Measurements from ENCODE around the gene CLIC6.
"Not testable (repeated sequence)": the region's sequence is repeated elsewhere in the genome, so short reads cannot be mapped to it uniquely, and the experiment has no call there.

The CLIC6 gene

DNA sequence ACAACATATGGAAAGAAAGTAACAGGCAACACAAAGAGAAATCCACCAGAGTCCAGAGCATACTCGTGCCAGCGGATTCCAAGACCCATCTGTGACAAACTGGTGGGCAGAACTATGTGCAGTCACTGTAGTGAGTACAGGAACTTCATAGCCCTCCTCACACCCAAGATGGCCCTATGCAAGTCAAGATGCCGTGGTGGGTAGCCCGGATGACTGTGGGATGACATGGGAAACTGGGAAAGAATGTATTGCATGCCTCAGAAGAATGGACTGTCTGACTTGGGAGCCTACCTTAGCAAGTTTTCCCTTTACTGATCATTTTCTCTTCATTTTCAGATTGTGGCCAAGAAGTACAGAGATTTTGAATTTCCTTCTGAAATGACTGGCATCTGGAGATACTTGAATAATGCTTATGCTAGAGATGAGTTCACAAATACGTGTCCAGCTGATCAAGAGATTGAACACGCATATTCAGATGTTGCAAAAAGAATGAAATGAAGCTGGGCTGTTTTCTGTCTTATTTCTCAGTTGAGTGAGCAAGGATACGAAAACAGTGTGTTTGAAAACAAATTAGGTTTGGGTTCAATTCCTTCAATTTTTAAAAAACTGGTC lies 47.3 kb downstream of the CLIC6 start:
- TF ChIP-seq Cebpa-rat (IDR thresholded peaks at IDR 0.05) = no peak
- Histone ChIP-seq H3K27me3 (no peaks in the 10 kb centered on the region), H3K4me3 (no peak overlapping the region), H3K4me2 (no peak overlapping the region), H3K4me1 (no peaks in the 10 kb centered on the region), H4K20me1 (no peaks in the 10 kb centered on the region), H3K27ac (no peak overlapping the region), H3K9me3 (no peaks in the 10 kb centered on the region), H3K9ac (no peak overlapping the region), H3K36me3 (no peaks in the 10 kb centered on the region)

DNA sequence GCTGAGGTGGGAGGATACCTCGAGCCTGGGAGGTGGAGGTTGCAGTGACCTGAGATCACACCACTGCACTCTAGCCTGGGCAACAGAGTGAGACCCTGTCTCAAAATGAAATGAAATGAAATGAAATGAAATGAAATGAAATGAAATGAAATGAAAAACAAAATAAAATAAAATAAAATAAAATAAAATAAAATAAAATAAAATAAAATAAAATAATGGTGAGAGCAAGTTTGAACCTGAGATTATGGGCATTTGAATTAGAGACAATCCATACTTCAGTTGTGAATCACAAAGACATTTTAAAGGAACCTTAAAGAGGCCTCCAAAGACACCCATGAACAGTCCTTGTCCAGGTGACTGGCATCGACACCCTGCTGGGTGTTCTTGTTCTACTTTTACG lies 49.7 kb downstream of the CLIC6 start:
- H3K27ac ChIP-seq, H4K20me1 ChIP-seq, H3K4me2 ChIP-seq, H3K36me3 ChIP-seq, H3K9ac ChIP-seq, H3K4me1 ChIP-seq, H3K9me3 ChIP-seq, H3K4me3 ChIP-seq, H3K27me3 ChIP-seq: not testable (repeated sequence)

DNA sequence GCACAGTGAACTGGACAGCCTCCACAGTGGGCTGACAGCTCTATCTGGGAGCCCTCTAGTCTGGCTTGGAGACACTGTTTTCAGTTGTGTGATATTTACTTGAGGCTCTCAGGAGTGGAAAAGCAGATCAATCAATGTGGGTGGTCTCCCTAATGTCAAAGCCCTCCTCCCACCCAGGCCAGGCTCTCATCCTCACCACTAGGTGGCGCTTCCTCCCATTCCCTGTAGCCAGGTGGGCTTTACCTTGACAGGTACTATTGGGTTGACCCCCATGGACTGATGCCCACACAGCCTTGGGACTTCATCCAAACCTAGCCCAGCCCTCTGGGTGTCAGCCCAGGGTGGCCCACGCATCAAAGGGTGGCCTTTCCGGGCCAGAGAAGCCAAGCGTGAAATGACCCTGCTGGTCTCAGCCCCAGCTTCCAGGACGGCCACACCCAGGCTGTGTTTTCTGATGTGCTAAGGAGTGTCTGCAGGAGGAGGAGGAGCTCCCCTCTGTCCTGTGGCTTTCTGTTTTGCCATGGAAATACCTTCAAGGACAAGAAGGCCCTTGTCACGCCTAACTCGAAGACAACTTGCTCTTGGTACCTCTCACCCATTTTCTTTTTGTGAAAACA lies 54.0 kb downstream of the CLIC6 start:
- H3K4me2 ChIP-seq = no peak overlapping the region
- H3K27ac ChIP-seq = no peak overlapping the region
- TF ChIP-seq Cebpa-rat (IDR thresholded peaks at IDR 0.05) = no peak
- no peak overlapping the region for H3K9ac ChIP-seq
- no peak overlapping the region for H3K4me3 ChIP-seq
- H3K4me1 ChIP-seq = no peaks in the 10 kb centered on the region
- H4K20me1 ChIP-seq = no peaks in the 10 kb centered on the region
- H3K36me3 ChIP-seq = no peaks in the 10 kb centered on the region
- no peaks in the 10 kb centered on the region for H3K9me3 ChIP-seq
- no peaks in the 10 kb centered on the region for H3K27me3 ChIP-seq

DNA sequence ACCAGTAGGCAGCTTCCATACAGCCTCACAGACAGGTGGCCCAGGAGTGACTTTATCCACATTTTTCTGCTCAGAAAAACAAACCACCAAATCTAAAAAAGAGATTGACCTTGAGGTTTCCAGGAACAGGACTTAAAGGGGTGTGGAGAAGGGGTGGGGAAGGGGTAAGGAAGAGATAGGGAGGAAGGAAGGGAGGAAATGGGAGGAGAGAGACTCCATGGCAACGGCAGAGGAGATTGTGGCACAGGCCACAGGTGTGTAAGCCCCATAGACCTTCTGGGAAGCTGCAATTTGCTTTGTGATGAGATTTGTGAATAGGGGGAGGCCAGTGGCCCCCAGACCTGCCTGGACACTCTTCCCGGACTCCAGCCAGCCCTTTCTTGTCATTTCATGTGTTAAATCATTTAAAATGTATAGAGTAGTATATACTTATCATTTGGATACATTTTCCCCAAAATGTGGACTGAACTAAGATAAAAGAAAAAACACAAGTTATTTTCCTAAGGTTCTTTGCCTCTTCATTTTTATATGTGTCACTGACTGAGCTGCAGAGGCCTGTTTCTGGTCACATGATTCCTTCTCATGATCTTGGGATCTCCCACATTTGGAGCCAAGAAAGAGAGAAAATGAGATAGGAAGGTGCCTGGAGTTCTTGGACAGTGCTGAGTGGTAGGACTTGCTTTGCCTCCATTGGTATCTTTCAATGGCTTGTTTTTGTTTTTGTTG lies 55.5 kb downstream of the CLIC6 start:
- Histone ChIP-seq H3K27ac (no peak overlapping the region), H4K20me1 (no peaks in the 10 kb centered on the region), H3K9me3 (no peaks in the 10 kb centered on the region), H3K9ac (no peak overlapping the region), H3K4me2 (no peak overlapping the region), H3K4me1 (no peaks in the 10 kb centered on the region), H3K27me3 (no peaks in the 10 kb centered on the region), H3K36me3 (no peaks in the 10 kb centered on the region), H3K4me3 (no peak overlapping the region)
- no peak for TF ChIP-seq Cebpa-rat (IDR thresholded peaks at IDR 0.05)

DNA sequence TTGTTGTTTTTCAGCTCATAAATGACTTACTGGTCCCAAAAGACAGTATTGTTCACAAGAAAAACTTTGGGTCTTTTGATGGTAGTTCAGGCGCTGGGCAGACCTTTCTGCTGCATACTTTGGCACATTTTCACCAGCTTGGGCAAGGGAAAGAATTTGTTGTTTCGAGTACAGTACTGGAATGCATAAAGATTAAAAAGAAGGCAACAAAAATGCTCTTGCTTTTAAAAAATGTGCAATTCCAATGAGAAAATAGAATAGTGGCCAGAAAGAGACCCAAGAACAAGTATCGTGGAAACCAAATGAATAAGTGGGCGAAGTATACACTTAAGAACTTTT lies 56.0 kb downstream of the CLIC6 start:
- H3K9me3 ChIP-seq = no peaks in the 10 kb centered on the region
- no peaks in the 10 kb centered on the region for H3K27me3 ChIP-seq
- no peak overlapping the region for H3K27ac ChIP-seq
- TF ChIP-seq Cebpa-rat (IDR thresholded peaks at IDR 0.05) = no peak
- H4K20me1 ChIP-seq = no peaks in the 10 kb centered on the region
- H3K4me2 ChIP-seq = no peak overlapping the region
- no peaks in the 10 kb centered on the region for H3K36me3 ChIP-seq
- no peak overlapping the region for H3K4me3 ChIP-seq
- no peaks in the 10 kb centered on the region for H3K4me1 ChIP-seq
- H3K9ac ChIP-seq = no peak overlapping the region

DNA sequence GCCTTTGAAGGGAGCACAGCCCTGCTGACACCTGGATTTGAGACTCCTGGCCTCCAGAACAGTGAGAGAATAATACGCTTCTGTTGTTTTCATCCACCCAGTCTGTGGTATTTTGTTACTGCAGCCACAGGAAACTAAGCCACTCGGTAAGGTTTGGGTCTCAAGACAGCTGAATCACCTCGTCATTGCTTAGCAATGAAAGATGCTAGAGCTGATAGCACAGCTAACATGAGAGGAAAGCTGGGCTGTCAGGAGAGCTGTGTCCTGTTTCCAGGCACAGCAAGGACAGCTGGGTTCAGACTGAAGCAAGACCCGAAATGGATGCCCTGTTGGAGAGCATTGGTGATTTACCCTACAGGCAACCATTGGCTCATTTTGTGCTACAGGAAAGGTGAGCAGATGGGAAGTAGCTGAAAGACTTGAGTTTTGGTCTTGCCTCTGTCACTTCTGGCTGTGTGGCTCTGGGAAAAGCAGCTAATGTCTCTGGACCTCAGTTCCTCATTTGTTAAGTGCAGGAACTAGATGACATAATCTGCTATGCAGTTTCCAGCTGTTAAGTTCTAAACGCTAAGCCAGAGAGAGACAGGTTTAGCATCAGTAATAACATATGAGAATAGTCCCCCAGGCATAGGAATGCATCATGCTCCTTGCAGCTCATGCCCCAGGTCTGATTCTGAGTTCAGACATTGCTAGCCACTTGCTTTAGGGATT lies 58.0 kb downstream of the CLIC6 start:
- Histone ChIP-seq H3K4me2 (no peak overlapping the region), H3K27ac (no peak overlapping the region), H3K9ac (no peak overlapping the region), H3K36me3 (no peaks in the 10 kb centered on the region), H3K9me3 (no peaks in the 10 kb centered on the region), H3K27me3 (no peaks in the 10 kb centered on the region), H3K4me1 (no peaks in the 10 kb centered on the region), H4K20me1 (no peaks in the 10 kb centered on the region), H3K4me3 (no peak overlapping the region)
- no peak for TF ChIP-seq Cebpa-rat (IDR thresholded peaks at IDR 0.05)

DNA sequence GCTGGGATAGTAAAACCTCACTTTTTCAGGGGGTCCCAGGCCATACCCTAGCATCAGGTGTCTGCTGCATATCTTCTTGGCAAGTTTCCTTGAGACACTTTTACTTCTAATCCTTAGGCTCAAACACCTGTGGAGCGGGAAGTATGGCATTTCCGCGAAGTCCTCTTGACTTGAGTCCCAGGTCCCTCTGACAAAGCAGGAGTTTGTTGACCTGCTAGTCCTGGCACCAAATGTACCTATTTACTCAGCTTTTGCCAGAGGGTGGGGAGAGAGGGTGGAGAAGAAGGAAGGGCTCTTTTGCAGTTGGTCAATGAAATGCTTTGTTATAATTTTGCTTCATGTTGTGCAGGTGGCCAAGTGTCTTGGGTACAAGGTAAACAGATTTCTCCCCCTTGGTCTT lies 59.7 kb downstream of the CLIC6 start:
- no peak overlapping the region for H3K4me2 ChIP-seq
- no peaks in the 10 kb centered on the region for H3K9me3 ChIP-seq
- H3K27ac ChIP-seq = no peak overlapping the region
- H3K9ac ChIP-seq = no peak overlapping the region
- TF ChIP-seq Cebpa-rat (IDR thresholded peaks at IDR 0.05) = no peak
- no peak overlapping the region for H3K4me3 ChIP-seq
- no peaks in the 10 kb centered on the region for H4K20me1 ChIP-seq
- H3K27me3 ChIP-seq = no peaks in the 10 kb centered on the region
- no peaks in the 10 kb centered on the region for H3K36me3 ChIP-seq
- H3K4me1 ChIP-seq = no peaks in the 10 kb centered on the region

DNA sequence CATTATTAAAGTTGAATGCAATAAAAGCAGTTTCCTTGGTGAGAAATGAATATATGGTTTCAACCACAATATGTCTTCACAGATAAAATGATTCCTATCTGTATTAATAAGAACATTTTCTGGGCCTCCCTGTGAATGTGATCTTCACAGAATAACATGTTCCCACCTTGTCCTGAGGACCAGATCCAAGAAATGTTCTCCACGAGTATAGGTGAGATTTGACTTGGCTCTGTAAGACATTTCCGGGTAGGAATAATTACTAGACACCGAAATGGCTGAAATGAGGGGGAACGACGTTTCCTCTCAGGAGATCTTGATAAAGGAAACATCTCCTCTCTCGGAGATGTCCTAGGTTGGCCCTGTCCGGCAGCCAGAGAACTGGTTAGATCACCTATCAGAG lies 61.4 kb downstream of the CLIC6 start:
- H3K4me3 ChIP-seq = no peak overlapping the region
- H3K9me3 ChIP-seq = no peaks in the 10 kb centered on the region
- H3K4me1 ChIP-seq = no peaks in the 10 kb centered on the region
- H3K27ac ChIP-seq = no peak overlapping the region
- H3K4me2 ChIP-seq = no peak overlapping the region
- no peak overlapping the region for H3K9ac ChIP-seq
- no peaks in the 10 kb centered on the region for H3K36me3 ChIP-seq
- no peak for TF ChIP-seq Cebpa-rat (IDR thresholded peaks at IDR 0.05)
- no peaks in the 10 kb centered on the region for H4K20me1 ChIP-seq
- no peaks in the 10 kb centered on the region for H3K27me3 ChIP-seq

DNA sequence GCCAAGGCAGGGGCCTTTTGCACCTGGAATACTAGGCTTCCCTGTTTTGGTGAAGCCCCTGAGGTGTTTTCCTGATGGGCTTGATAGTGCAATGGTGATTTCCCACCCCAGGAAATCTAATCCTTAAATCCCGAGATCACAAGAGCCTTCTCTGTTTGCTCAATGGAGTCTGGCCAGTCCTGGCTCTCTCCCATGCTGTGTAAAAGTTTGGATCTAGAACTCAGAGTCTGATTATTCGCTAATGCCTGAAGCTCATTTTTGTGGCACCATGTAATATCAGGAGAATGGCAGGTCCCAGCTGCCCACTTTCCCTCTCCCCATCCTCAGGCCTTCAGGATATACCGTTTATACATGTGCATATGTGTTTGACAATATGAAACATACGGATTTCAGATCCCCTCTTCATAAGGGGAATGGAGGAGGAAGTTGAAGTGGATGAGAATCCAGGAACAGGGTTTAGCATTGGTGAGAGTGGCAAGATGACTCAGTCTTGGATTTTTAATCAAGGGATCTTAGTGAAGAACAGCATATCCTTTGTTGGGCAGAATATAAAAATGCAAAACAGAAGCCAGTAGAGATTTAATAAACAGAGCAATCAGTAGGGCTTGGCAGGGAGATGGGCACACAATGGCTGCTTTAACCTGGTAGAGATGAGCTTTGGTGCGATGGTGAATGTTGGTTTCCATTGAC lies 62.1 kb downstream of the CLIC6 start:
- no peak for TF ChIP-seq Cebpa-rat (IDR thresholded peaks at IDR 0.05)
- Histone ChIP-seq H4K20me1 (no peaks in the 10 kb centered on the region), H3K4me2 (no peak overlapping the region), H3K27ac (no peak overlapping the region), H3K9ac (no peak overlapping the region), H3K4me1 (no peaks in the 10 kb centered on the region), H3K4me3 (no peak overlapping the region), H3K36me3 (no peaks in the 10 kb centered on the region), H3K27me3 (no peaks in the 10 kb centered on the region), H3K9me3 (no peaks in the 10 kb centered on the region)

DNA sequence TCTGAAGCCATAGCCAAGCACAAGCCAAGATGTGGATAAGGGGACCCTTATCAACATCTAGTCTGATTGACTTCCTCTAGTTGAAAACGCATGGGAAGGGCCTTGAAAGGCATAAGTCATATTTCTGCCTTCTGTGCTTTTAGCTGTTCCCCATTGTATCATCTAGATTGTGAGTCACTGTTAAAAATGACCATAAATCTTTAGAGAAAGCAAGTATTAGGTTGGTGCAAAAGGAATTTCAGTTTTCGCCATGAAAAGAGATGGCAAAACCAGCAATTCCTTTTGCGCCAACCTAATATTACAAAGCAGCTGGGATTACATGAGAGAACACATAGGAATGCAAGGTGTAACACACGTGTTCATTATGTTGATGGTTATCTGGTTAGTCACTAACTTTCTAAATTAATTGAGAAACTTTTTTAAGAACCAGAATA lies 63.6 kb downstream of the CLIC6 start:
- H3K27ac ChIP-seq = no peak overlapping the region
- H3K4me2 ChIP-seq = no peak overlapping the region
- no peaks in the 10 kb centered on the region for H4K20me1 ChIP-seq
- H3K9ac ChIP-seq = no peak overlapping the region
- H3K4me1 ChIP-seq = no peaks in the 10 kb centered on the region
- no peak for TF ChIP-seq Cebpa-rat (IDR thresholded peaks at IDR 0.05)
- no peaks in the 10 kb centered on the region for H3K36me3 ChIP-seq
- H3K9me3 ChIP-seq = no peaks in the 10 kb centered on the region
- no peaks in the 10 kb centered on the region for H3K27me3 ChIP-seq
- H3K4me3 ChIP-seq = no peak overlapping the region

All from BLaER1 (cell line).